ENCODE data around the gene EYS.
"Not testable (repeated sequence)": the region's sequence is repeated elsewhere in the genome, so short reads cannot be mapped to it uniquely, and the experiment has no call there.

The EYS gene

GRCh38 chr6:63997221-63997620 lies 1709.8 kb downstream of the EYS start:
- Histone ChIP-seq H3K36me3 (ENCODE audit: control insufficient read depth in 1 of 2, insufficient read depth in 2 of 2, low read length in 2 of 2) (no peaks in the 10 kb centered on the region), H3K9me3 (ENCODE audit: control insufficient read depth in 1 of 2, low read length in 2 of 2) (no peaks in the 10 kb centered on the region), H3K9ac (ENCODE audit: low read depth in 1 of 2, low read length in 2 of 2) (no peak overlapping the region), H3K4me1 (ENCODE audit: control insufficient read depth in 1 of 2, insufficient read depth in 2 of 2, low read length in 2 of 2) (no peaks in the 10 kb centered on the region), H3K27ac (ENCODE audit: low read depth, low read length) (no peak overlapping the region), H3K4me3 (ENCODE audit: low read depth in 1 of 2, low read length in 2 of 2) (no peak overlapping the region), H3K27me3 (ENCODE audit: control insufficient read depth in 1 of 2, insufficient read depth in 2 of 2, low read length in 2 of 2) (no peaks in the 10 kb centered on the region)

- no peak overlapping the region for H3K9ac ChIP-seq (ENCODE audit: low read depth in 1 of 2, low read length in 2 of 2)
- H3K27me3 ChIP-seq (ENCODE audit: control insufficient read depth in 1 of 2, insufficient read depth in 2 of 2, low read length in 2 of 2): no peaks in the 10 kb centered on the region
- H3K4me3 ChIP-seq (ENCODE audit: low read depth in 1 of 2, low read length in 2 of 2): no peak overlapping the region
- H3K27ac ChIP-seq (ENCODE audit: low read depth, low read length): no peak overlapping the region
- no peaks in the 10 kb centered on the region for H3K4me1 ChIP-seq (ENCODE audit: control insufficient read depth in 1 of 2, insufficient read depth in 2 of 2, low read length in 2 of 2)
- no peaks in the 10 kb centered on the region for H3K36me3 ChIP-seq (ENCODE audit: control insufficient read depth in 1 of 2, insufficient read depth in 2 of 2, low read length in 2 of 2)
- H3K9me3 ChIP-seq (ENCODE audit: control insufficient read depth in 1 of 2, low read length in 2 of 2): no peaks in the 10 kb centered on the region
These were observed 1721.8 kb downstream of the EYS start for GRCh38 chr6:63985223-63985622.

DNA sequence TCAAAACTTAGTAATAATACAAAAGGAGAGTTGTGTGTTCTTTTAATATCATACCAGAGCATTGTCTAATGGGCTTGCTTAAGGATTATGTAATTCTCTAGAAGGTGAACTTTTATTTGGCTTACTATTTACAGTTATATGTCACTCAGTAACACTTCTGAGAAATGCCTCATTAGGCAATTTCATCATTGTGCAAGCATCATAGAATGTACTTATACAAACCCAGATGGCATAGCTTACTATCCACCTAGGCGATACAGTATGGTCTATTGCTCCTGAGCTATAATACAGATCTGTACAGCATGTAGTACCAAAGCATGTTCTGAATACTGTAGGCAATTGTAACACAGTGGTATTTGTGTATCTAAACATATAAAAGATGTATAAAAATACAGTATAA lies 1731.3 kb downstream of the EYS start:
- H3K36me3 ChIP-seq (ENCODE audit: control insufficient read depth in 1 of 2, insufficient read depth in 2 of 2, low read length in 2 of 2): no peaks in the 10 kb centered on the region
- no peaks in the 10 kb centered on the region for H3K27me3 ChIP-seq (ENCODE audit: control insufficient read depth in 1 of 2, insufficient read depth in 2 of 2, low read length in 2 of 2)
- no peak overlapping the region for H3K27ac ChIP-seq (ENCODE audit: low read depth, low read length)
- no peak overlapping the region for H3K9ac ChIP-seq (ENCODE audit: low read depth in 1 of 2, low read length in 2 of 2)
- H3K4me3 ChIP-seq (ENCODE audit: low read depth in 1 of 2, low read length in 2 of 2): no peak overlapping the region
- H3K9me3 ChIP-seq (ENCODE audit: control insufficient read depth in 1 of 2, low read length in 2 of 2): no peaks in the 10 kb centered on the region
- H3K4me1 ChIP-seq (ENCODE audit: control insufficient read depth in 1 of 2, insufficient read depth in 2 of 2, low read length in 2 of 2): no peaks in the 10 kb centered on the region

- H3K9ac ChIP-seq (ENCODE audit: low read depth in 1 of 2, low read length in 2 of 2): no peak overlapping the region
- H3K4me1 ChIP-seq (ENCODE audit: control insufficient read depth in 1 of 2, insufficient read depth in 2 of 2, low read length in 2 of 2): no peaks in the 10 kb centered on the region
- no peaks in the 10 kb centered on the region for H3K27me3 ChIP-seq (ENCODE audit: control insufficient read depth in 1 of 2, insufficient read depth in 2 of 2, low read length in 2 of 2)
- no peak overlapping the region for H3K27ac ChIP-seq (ENCODE audit: low read depth, low read length)
- H3K36me3 ChIP-seq (ENCODE audit: control insufficient read depth in 1 of 2, insufficient read depth in 2 of 2, low read length in 2 of 2): no peaks in the 10 kb centered on the region
- H3K4me3 ChIP-seq (ENCODE audit: low read depth in 1 of 2, low read length in 2 of 2): no peak overlapping the region
- H3K9me3 ChIP-seq (ENCODE audit: control insufficient read depth in 1 of 2, low read length in 2 of 2): no peaks in the 10 kb centered on the region
These were observed 1738.4 kb downstream of the EYS start for GRCh38 chr6:63968650-63969049.

- Histone ChIP-seq H3K9me3 (ENCODE audit: control insufficient read depth in 1 of 2, low read length in 2 of 2) (peaks cover 0 to 3% of the 10 kb centered on the region in 2 donors), H3K4me3 (ENCODE audit: low read depth in 1 of 2, low read length in 2 of 2) (no peak overlapping the region), H3K27ac (ENCODE audit: low read depth, low read length) (no peak overlapping the region), H3K9ac (ENCODE audit: low read depth in 1 of 2, low read length in 2 of 2) (no peak overlapping the region), H3K36me3 (ENCODE audit: control insufficient read depth in 1 of 2, insufficient read depth in 2 of 2, low read length in 2 of 2) (no peaks in the 10 kb centered on the region), H3K27me3 (ENCODE audit: control insufficient read depth in 1 of 2, insufficient read depth in 2 of 2, low read length in 2 of 2) (no peaks in the 10 kb centered on the region), H3K4me1 (ENCODE audit: control insufficient read depth in 1 of 2, insufficient read depth in 2 of 2, low read length in 2 of 2) (no peaks in the 10 kb centered on the region)
These were observed 1742.7 kb downstream of the EYS start for GRCh38 chr6:63964366-63964765.

DNA sequence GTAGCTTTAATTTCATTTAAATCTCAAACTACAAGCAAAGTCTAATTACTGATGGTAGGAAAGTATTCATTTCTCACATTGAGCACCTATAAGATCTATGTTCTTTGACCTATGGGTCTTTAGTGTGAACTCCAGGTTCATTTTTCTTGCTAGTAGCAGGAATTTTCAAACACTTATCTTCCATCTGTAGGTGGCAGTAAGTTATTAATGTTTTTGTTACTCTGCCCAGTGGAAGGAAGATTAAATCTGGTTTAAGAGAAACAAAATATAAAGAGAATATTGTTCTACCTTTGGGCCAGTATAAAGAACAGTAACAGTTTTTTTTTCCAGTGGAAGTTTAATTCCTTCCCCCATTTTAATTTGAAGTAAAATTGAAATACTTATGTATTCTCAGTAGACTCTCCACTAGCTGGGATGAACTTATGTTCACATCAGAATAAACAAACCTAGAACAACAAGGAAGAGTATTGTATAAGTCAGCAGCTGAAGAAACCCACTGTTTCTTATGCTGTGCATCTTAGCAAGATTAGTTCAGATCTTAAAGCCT lies 1743.2 kb downstream of the EYS start:
- H3K4me1 ChIP-seq (ENCODE audit: control insufficient read depth in 1 of 2, insufficient read depth in 2 of 2, low read length in 2 of 2): no peaks in the 10 kb centered on the region
- no peak overlapping the region for H3K4me3 ChIP-seq (ENCODE audit: low read depth in 1 of 2, low read length in 2 of 2)
- H3K36me3 ChIP-seq (ENCODE audit: control insufficient read depth in 1 of 2, insufficient read depth in 2 of 2, low read length in 2 of 2): no peaks in the 10 kb centered on the region
- no peaks in the 10 kb centered on the region for H3K27me3 ChIP-seq (ENCODE audit: control insufficient read depth in 1 of 2, insufficient read depth in 2 of 2, low read length in 2 of 2)
- no peak overlapping the region for H3K9ac ChIP-seq (ENCODE audit: low read depth in 1 of 2, low read length in 2 of 2)
- H3K9me3 ChIP-seq (ENCODE audit: control insufficient read depth in 1 of 2, low read length in 2 of 2): peaks cover 0 to 3% of the 10 kb centered on the region in 2 donors
- H3K27ac ChIP-seq (ENCODE audit: low read depth, low read length): no peak overlapping the region

- H3K4me3 ChIP-seq (ENCODE audit: low read depth in 1 of 2, low read length in 2 of 2); H3K27ac ChIP-seq (ENCODE audit: low read depth, low read length); H3K27me3 ChIP-seq (ENCODE audit: control insufficient read depth in 1 of 2, insufficient read depth in 2 of 2, low read length in 2 of 2); H3K9ac ChIP-seq (ENCODE audit: low read depth in 1 of 2, low read length in 2 of 2); H3K4me1 ChIP-seq (ENCODE audit: control insufficient read depth in 1 of 2, insufficient read depth in 2 of 2, low read length in 2 of 2); H3K36me3 ChIP-seq (ENCODE audit: control insufficient read depth in 1 of 2, insufficient read depth in 2 of 2, low read length in 2 of 2): not testable (repeated sequence)
- peaks cover 0 to 11% of the 10 kb centered on the region in 2 donors for H3K9me3 ChIP-seq (ENCODE audit: control insufficient read depth in 1 of 2, low read length in 2 of 2)
These were observed 1753.5 kb downstream of the EYS start for GRCh38 chr6:63953336-63954021.

- no peak overlapping the region for H3K27ac ChIP-seq (ENCODE audit: low read depth, low read length)
- no peak overlapping the region for H3K9ac ChIP-seq (ENCODE audit: low read depth in 1 of 2, low read length in 2 of 2)
- no peak overlapping the region for H3K4me3 ChIP-seq (ENCODE audit: low read depth in 1 of 2, low read length in 2 of 2)
- H3K36me3 ChIP-seq (ENCODE audit: control insufficient read depth in 1 of 2, insufficient read depth in 2 of 2, low read length in 2 of 2): no peaks in the 10 kb centered on the region
- H3K4me1 ChIP-seq (ENCODE audit: control insufficient read depth in 1 of 2, insufficient read depth in 2 of 2, low read length in 2 of 2): no peaks in the 10 kb centered on the region
- H3K27me3 ChIP-seq (ENCODE audit: control insufficient read depth in 1 of 2, insufficient read depth in 2 of 2, low read length in 2 of 2): no peaks in the 10 kb centered on the region
- H3K9me3 ChIP-seq (ENCODE audit: control insufficient read depth in 1 of 2, low read length in 2 of 2): no peaks in the 10 kb centered on the region
These were observed 1759.1 kb downstream of the EYS start for GRCh38 chr6:63947792-63948529.

GRCh38 chr6:63945987-63946386 lies 1761.0 kb downstream of the EYS start:
- no peak overlapping the region for H3K4me3 ChIP-seq (ENCODE audit: low read depth in 1 of 2, low read length in 2 of 2)
- no peaks in the 10 kb centered on the region for H3K36me3 ChIP-seq (ENCODE audit: control insufficient read depth in 1 of 2, insufficient read depth in 2 of 2, low read length in 2 of 2)
- H3K4me1 ChIP-seq (ENCODE audit: control insufficient read depth in 1 of 2, insufficient read depth in 2 of 2, low read length in 2 of 2): no peaks in the 10 kb centered on the region
- no peaks in the 10 kb centered on the region for H3K27me3 ChIP-seq (ENCODE audit: control insufficient read depth in 1 of 2, insufficient read depth in 2 of 2, low read length in 2 of 2)
- H3K9ac ChIP-seq (ENCODE audit: low read depth in 1 of 2, low read length in 2 of 2): no peak overlapping the region
- H3K27ac ChIP-seq (ENCODE audit: low read depth, low read length): no peak overlapping the region
- no peaks in the 10 kb centered on the region for H3K9me3 ChIP-seq (ENCODE audit: control insufficient read depth in 1 of 2, low read length in 2 of 2)

DNA sequence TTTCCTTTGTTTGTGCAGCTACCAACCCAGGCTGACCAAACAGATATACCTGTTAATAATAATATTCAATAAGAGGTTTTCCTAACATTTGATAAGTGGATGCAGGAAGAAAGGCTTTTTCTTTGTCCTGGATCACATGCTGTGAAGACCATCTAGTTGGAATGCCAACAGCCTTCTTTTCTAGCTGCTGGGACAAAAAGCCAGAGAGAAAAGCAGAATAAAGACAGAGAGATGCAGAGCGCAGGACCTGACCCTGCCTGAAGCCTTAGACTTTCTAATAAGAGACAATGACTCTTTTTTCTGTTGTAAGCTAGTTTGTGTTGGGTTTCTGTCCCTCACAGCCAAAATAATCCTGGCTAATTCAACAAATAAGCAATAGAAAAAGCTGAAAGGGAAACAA lies 1763.2 kb downstream of the EYS start:
- H3K36me3 ChIP-seq (ENCODE audit: control insufficient read depth in 1 of 2, insufficient read depth in 2 of 2, low read length in 2 of 2): no peaks in the 10 kb centered on the region
- no peak overlapping the region for H3K27ac ChIP-seq (ENCODE audit: low read depth, low read length)
- H3K9ac ChIP-seq (ENCODE audit: low read depth in 1 of 2, low read length in 2 of 2): no peak overlapping the region
- no peaks in the 10 kb centered on the region for H3K9me3 ChIP-seq (ENCODE audit: control insufficient read depth in 1 of 2, low read length in 2 of 2)
- H3K4me1 ChIP-seq (ENCODE audit: control insufficient read depth in 1 of 2, insufficient read depth in 2 of 2, low read length in 2 of 2): no peaks in the 10 kb centered on the region
- no peak overlapping the region for H3K4me3 ChIP-seq (ENCODE audit: low read depth in 1 of 2, low read length in 2 of 2)
- H3K27me3 ChIP-seq (ENCODE audit: control insufficient read depth in 1 of 2, insufficient read depth in 2 of 2, low read length in 2 of 2): no peaks in the 10 kb centered on the region
